Activated effector memory CD4-positive, alpha-beta T cell treated with Interleukin-2 at 50 U/mL for 16 hours (primary cell): Measurements from ENCODE around the gene KREMEN1.

ENCODE experiments used
- DNase-seq: peaks from one replicate; pipeline ENCODE4 v3.0.0-alpha.2; 2020

KREMEN1 gene

GRCh38 chr22:29049655-29050263 lies 23.1 kb upstream of the KREMEN1 start:
- DNase-seq, result no peak

GRCh38 chr22:29050457-29050856 lies 22.4 kb upstream of the KREMEN1 start:
- no peak for DNase-seq

GRCh38 chr22:29053048-29053702 lies 19.7 kb upstream of the KREMEN1 start:
- DNase-seq, result no peak

GRCh38 chr22:29054251-29054767 lies 18.5 kb upstream of the KREMEN1 start:
- no peak for DNase-seq

- no peak for DNase-seq
Observed at GRCh38 chr22:29055192-29055830, 17.5 kb upstream of the KREMEN1 start.

- no peak for DNase-seq
Observed at GRCh38 chr22:29056472-29056871, 16.4 kb upstream of the KREMEN1 start.

GRCh38 chr22:29060251-29060869 lies 12.5 kb upstream of the KREMEN1 start:
- no peak for DNase-seq

GRCh38 chr22:29060931-29061330 lies 11.9 kb upstream of the KREMEN1 start:
- DNase-seq, result no peak

- DNase-seq, result no peak
Observed at GRCh38 chr22:29061773-29062172, 11.1 kb upstream of the KREMEN1 start, which contains the start of gene C22orf31. TSS of gene C22orf31 (minus strand) at chr22:29061831. CDS start at chr22:29061792, 39 bp downstream.

- DNase-seq, result no peak
Observed at GRCh38 chr22:29062286-29062821, 10.5 kb upstream of the KREMEN1 start.

GRCh38 chr22:29065468-29066190 lies 7.2 kb upstream of the KREMEN1 start:
- DNase-seq, result no peak

- no peak for DNase-seq
Observed at GRCh38 chr22:29069463-29069862, 3.4 kb upstream of the KREMEN1 start.

GRCh38 chr22:29070490-29070889 lies 2.3 kb upstream of the KREMEN1 start:
- DNase-seq, result no peak

- peak; percentile 8 for DNase-seq
Observed at GRCh38 chr22:29071261-29072045, 1.4 kb upstream of the KREMEN1 start.

GRCh38 chr22:29072193-29072978 lies 449 bp upstream of the KREMEN1 start:
- DNase-seq, result peak; percentile 73

GRCh38 chr22:29073618-29074275 lies 912 bp downstream of the KREMEN1 start:
- DNase-seq, result no peak

- no peak for DNase-seq
Observed at GRCh38 chr22:29074276-29074772, 1.5 kb downstream of the KREMEN1 start.

GRCh38 chr22:29078036-29078868 lies 5.4 kb downstream of the KREMEN1 start:
- DNase-seq, result no peak

- DNase-seq, result no peak
Observed at GRCh38 chr22:29078869-29079207, 6.0 kb downstream of the KREMEN1 start.
